H1 (cell line): Measurements from ENCODE around the gene HIVEP2. TPM values are rescaled to one million over a fixed set of nuclear protein-coding genes. Genes with fewer than 3 reads are reported as not detected.

Source experiments
- CTCF ChIA-PET: fragments of 300-600 bp; sonication (Branson Sonifier 250); formaldehyde crosslinking; loops from one replicate; lab custom pipeline; 2021; ENCODE audit not compliant: partially characterized antibody; lab: Charles Lee
- POLR2A ChIA-PET: fragments of 300-600 bp; sonication (Branson Sonifier 250); formaldehyde crosslinking; loops from one replicate; lab custom pipeline; 2021; ENCODE audit warnings: inconsistent platforms; ENCODE audit not compliant: partially characterized antibody; lab: Charles Lee
- DNase-seq, 2 experiments: peaks; one replicate each; pipeline versions ENCODE4 v3.0.0 to v3.0.0-alpha.2; 2010 to 2022; ENCODE audit warnings: low spot score in 2 of 2, low read depth in 1 of 2, mixed read lengths in 1 of 2
- FAIRE-seq: peaks from 2 replicates; lab custom pipeline; 2011; peaks lifted over from hg19 to GRCh38; lab: Jason Lieb, UNC
- H2AFZ ChIP-seq: 2 replicates; pipeline ENCODE4 v1.8.1; 2012; ENCODE audit warnings: low read length, inconsistent platforms
- H2AK5ac ChIP-seq: 2 replicates; pipeline ENCODE4 v1.6.1; 2013; ENCODE audit warnings: low read depth, low read length
- H2BK120ac ChIP-seq: replicated peaks from 2 replicates; pipeline ENCODE3; 2013; ENCODE audit warnings: low read depth, low read length, inconsistent platforms
- H2BK12ac ChIP-seq: 2 replicates; pipeline ENCODE4 v1.6.1; 2013; ENCODE audit warnings: low read depth, low read length
- H2BK15ac ChIP-seq: 2 replicates; pipeline ENCODE4 v1.6.1; 2013; ENCODE audit warnings: low read length
- H2BK20ac ChIP-seq: 2 replicates; pipeline ENCODE4 v1.6.1; 2013; ENCODE audit warnings: low read length
- H2BK5ac ChIP-seq: 2 replicates; pipeline ENCODE4 v1.6.1; 2013; ENCODE audit warnings: low read depth, low read length
- H3K14ac ChIP-seq: 2 replicates; pipeline ENCODE4 v1.6.1; 2013; ENCODE audit warnings: inconsistent platforms; ENCODE audit not compliant: insufficient read length
- H3K18ac ChIP-seq: 2 replicates; pipeline ENCODE4 v1.6.1; 2013; ENCODE audit warnings: low read length; ENCODE audit errors: extremely low read depth
- H3K23ac ChIP-seq: 2 replicates; pipeline ENCODE4 v1.6.1; 2013; ENCODE audit warnings: inconsistent platforms; ENCODE audit not compliant: insufficient read length
- H3K23me2 ChIP-seq: 2 replicates; pipeline ENCODE4 v1.6.1; 2013; ENCODE audit warnings: low read depth, low read length
- H3K27ac ChIP-seq: 2 replicates; pipeline ENCODE4 v1.6.1; 2011; ENCODE audit warnings: low read depth, low read length, inconsistent platforms
- H3K27me3 ChIP-seq, 4 experiments: replicated peaks in 1 of 4; 1 replicate in 1 of 4; 2 replicates in 3 of 4; pipeline versions ENCODE4 v1.6.1 to v1.8.1; 2011 to 2013; ENCODE audit warnings: low read length in 3 of 4, mild to moderate bottlenecking in 3 of 4, inconsistent platforms in 2 of 4, mixed read lengths in 2 of 4, moderate library complexity in 1 of 4; ENCODE audit not compliant: control insufficient read depth in 3 of 4, insufficient read depth in 3 of 4; ENCODE audit errors: extremely low read depth in 1 of 4
- H3K36me3 ChIP-seq, 4 experiments: 2 replicates each; pipeline versions ENCODE4 v1.6.1 to v1.8.1; 2011 to 2013; ENCODE audit warnings: mild to moderate bottlenecking in 4 of 4, low read length in 3 of 4, moderate library complexity in 2 of 4, control low read depth in 1 of 4, inconsistent platforms in 1 of 4; ENCODE audit not compliant: insufficient read depth in 4 of 4, control insufficient read depth in 2 of 4
- H3K4ac ChIP-seq: replicated peaks from 2 replicates; pipeline ENCODE3; 2013; ENCODE audit warnings: low read length, low read depth, mixed read lengths, inconsistent platforms; ENCODE audit not compliant: insufficient read length
- H3K4me1 ChIP-seq, 4 experiments: replicated peaks in 1 of 4; 1 replicate in 1 of 4; 2 replicates in 3 of 4; pipeline versions ENCODE4 v1.6.1 to v1.8.1; 2011 to 2013; ENCODE audit warnings: low read length in 3 of 4, inconsistent platforms in 2 of 4, mixed read lengths in 1 of 4; ENCODE audit not compliant: insufficient read depth in 4 of 4, control insufficient read depth in 3 of 4
- H3K4me2 ChIP-seq, 2 experiments: 2 replicates each; pipeline versions ENCODE4 v1.6.1 to v1.8.1; 2011 to 2013; ENCODE audit warnings: low read depth in 2 of 2, low read length in 2 of 2, control low read depth in 1 of 2, inconsistent platforms in 1 of 2, mild to moderate bottlenecking in 1 of 2; ENCODE audit not compliant: insufficient read depth in 1 of 2
- H3K4me3 ChIP-seq, 4 experiments: fragments of 200-600, 300-600 bp in 1 of 4; sonication (generic), shearing (Covaris generic), sonication (Bioruptor Twin) in 1 of 4; 2 replicates each; pipeline versions ENCODE4 v1.5.1 to v1.8.1; 2011 to 2016; ENCODE audit warnings: low read length in 4 of 4, low read depth in 3 of 4, control low read depth in 2 of 4, inconsistent platforms in 2 of 4, mild to moderate bottlenecking in 2 of 4, mixed read lengths in 1 of 4, moderate library complexity in 1 of 4; ENCODE audit not compliant: insufficient read depth in 2 of 4; ENCODE audit errors: extremely low read depth in 1 of 4
- H3K56ac ChIP-seq: replicated peaks from 2 replicates; pipeline ENCODE3; 2013; ENCODE audit warnings: low read depth, mild to moderate bottlenecking, mixed read lengths, low read length, inconsistent platforms; ENCODE audit not compliant: insufficient read length
- H3K79me1 ChIP-seq: 2 replicates; pipeline ENCODE4 v1.6.1; 2013; ENCODE audit warnings: low read depth, low read length, control low read depth
- H3K79me2 ChIP-seq, 2 experiments: 2 replicates each; pipeline versions ENCODE4 v1.6.1 to v1.8.1; 2012 to 2013; ENCODE audit warnings: low read length in 2 of 2, mild to moderate bottlenecking in 2 of 2, inconsistent platforms in 1 of 2; ENCODE audit not compliant: insufficient read depth in 2 of 2, control insufficient read depth in 1 of 2
- H3K9ac ChIP-seq, 4 experiments: replicated peaks in 1 of 4; 1 replicate in 1 of 4; 2 replicates in 3 of 4; pipeline versions ENCODE4 v1.6.1 to v1.8.1; 2011 to 2013; ENCODE audit warnings: low read depth in 3 of 4, low read length in 3 of 4, control low read depth in 2 of 4, mild to moderate bottlenecking in 2 of 4, moderate library complexity in 2 of 4, inconsistent platforms in 1 of 4; ENCODE audit errors: extremely low read depth in 1 of 4
- H3K9me3 ChIP-seq, 2 experiments: 2 replicates each; pipeline versions ENCODE4 v1.6.1 to v1.8.1; 2012 to 2013; ENCODE audit warnings: mild to moderate bottlenecking in 2 of 2, moderate library complexity in 2 of 2, control low read depth in 1 of 2, inconsistent platforms in 1 of 2, low read depth in 1 of 2, low read length in 1 of 2, mixed read lengths in 1 of 2; ENCODE audit not compliant: insufficient read depth in 2 of 2
- H4K20me1 ChIP-seq, 2 experiments: replicated peaks in 1 of 2; 2 replicates each; pipeline versions ENCODE3 to v1.8.1; 2011 to 2013; ENCODE audit warnings: inconsistent platforms in 2 of 2, low read length in 2 of 2, mild to moderate bottlenecking in 1 of 2; ENCODE audit not compliant: insufficient read depth in 2 of 2, control insufficient read depth in 1 of 2
- H4K5ac ChIP-seq: 2 replicates; pipeline ENCODE4 v1.6.1; 2013; ENCODE audit warnings: low read length, low read depth, mixed read lengths, inconsistent platforms; ENCODE audit not compliant: insufficient read length
- H4K8ac ChIP-seq: 2 replicates; pipeline ENCODE4 v1.8.0; 2013; ENCODE audit warnings: mild to moderate bottlenecking, moderate library complexity, low read length, inconsistent platforms; ENCODE audit not compliant: insufficient read depth; ENCODE audit errors: extremely low read depth
- H4K91ac ChIP-seq: replicated peaks from 2 replicates; pipeline ENCODE3; 2013; ENCODE audit warnings: low read length, mixed read lengths, inconsistent platforms; ENCODE audit not compliant: insufficient read length
- ASH2L ChIP-seq: fragments of 200-600, 300-600 bp; sonication (generic); IDR thresholded peaks from one replicate; pipeline ENCODE4 v1.7.1; 2017; ENCODE audit warnings: low read length
- POU5F1 ChIP-seq: IDR thresholded peaks from 2 replicates; pipeline ENCODE4 v1.6.1; 2011; ENCODE audit warnings: low read depth, mild to moderate bottlenecking, low read length, moderate library complexity
- WGBS, 2 experiments: shearing (Covaris generic) in 1 of 2; methylation state at CpG; one replicate each; pipeline versions ENCODE4 v1.1.6 to v1.1.7; 2013 to 2015; ENCODE audit warnings: low lambda C conversion rate in 2 of 2, mixed read lengths in 2 of 2, inconsistent platforms in 1 of 2, low coverage in 1 of 2, missing lambda C conversion rate in 1 of 2; ENCODE audit not compliant: insufficient replicate concordance in 2 of 2, insufficient coverage in 1 of 2, insufficient read length in 1 of 2; ENCODE audit errors: extremely low coverage in 1 of 2, missing lambda C conversion rate in 1 of 2; 5-methylcytosine and 5-hydroxymethylcytosine counted together
- polyA plus RNA-seq, 7 experiments: library from polyadenylated mRNA; depleted of rRNA in 3 of 7; stranded (reverse) in 5 of 7; unstranded in 2 of 7; fragments of >200 nt in 5 of 7; fragments of 200-250 nt in 2 of 7; gene quantifications; 1 replicate in 5 of 7; 2 replicates in 1 of 7; 4 replicates in 1 of 7; pipeline versions ENCODE4 v1.2.1 to v1.2.3, GENCODE V29; 2011 to 2013; ENCODE audit warnings: missing spikeins in 2 of 7, mixed read lengths in 2 of 7
- total RNA-seq: library from RNA; stranded (reverse); fragmentation: NEBNext Ultra II Directional; extraction: Animal tissue kit (Norgen Biotek cat#: 25700); gene quantifications from 2 replicates; pipeline ENCODE4 v1.2.1, GENCODE V29; 2021

HIVEP2 gene
- total and polyA plus RNA-seq, 2 of the 8 experiments (the other 6 are each of a cell fraction or from before 2014, with no cell fraction given): 2.2 to 6.1 TPM

DNA sequence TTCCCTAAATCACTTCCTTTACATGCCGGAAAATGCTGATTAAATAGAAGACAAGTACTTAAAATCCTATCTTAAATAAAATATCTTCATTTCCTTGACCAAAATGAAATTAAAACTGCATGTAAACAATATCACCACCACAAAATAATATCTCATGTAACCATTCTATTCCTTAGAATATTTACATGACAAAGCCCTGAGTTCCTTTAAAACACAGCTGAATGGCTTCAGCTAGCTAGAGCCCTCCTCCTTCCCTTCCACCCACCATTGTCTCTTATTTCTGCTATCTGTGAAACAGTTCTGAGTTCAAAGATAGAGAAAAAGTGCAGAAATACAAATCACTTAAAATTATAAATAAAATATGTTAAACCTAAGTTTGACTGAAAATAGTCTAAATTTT is 103.1 kb downstream of the HIVEP2 start:
- no peaks in the 10 kb centered on the region for H3K23me2 ChIP-seq
- no peaks in the 10 kb centered on the region for H4K20me1 ChIP-seq
- no peak overlapping the region for H3K56ac ChIP-seq
- no peak overlapping the region for H3K23ac ChIP-seq
- H2BK20ac ChIP-seq: no peak overlapping the region
- H3K4ac ChIP-seq: no peak overlapping the region
- no peak overlapping the region for H2BK15ac ChIP-seq
- H2AFZ ChIP-seq: no peak overlapping the region
- no peak overlapping the region for H3K14ac ChIP-seq
- H3K27me3 ChIP-seq: no peaks in the 10 kb centered on the region
- no peak overlapping the region for H4K91ac ChIP-seq
- peaks cover 3 to 15% (median 12%) of the 10 kb centered on the region in 4 experiments for H3K4me1 ChIP-seq
- H3K4me3 ChIP-seq: no peak overlapping the region
- H3K36me3 ChIP-seq: no peaks in the 10 kb centered on the region; a peak in 1 of 8 replicates
- no peak overlapping the region for H3K9ac ChIP-seq
- H2BK12ac ChIP-seq: no peak overlapping the region
- H3K9me3 ChIP-seq: no peaks in the 10 kb centered on the region
- WGBS, 2 experiments: 87% methylated on average over 1 of the region's 1 CpG; no CpG with 5 or more reads in 1 of the 2 experiments
- H3K79me2 ChIP-seq: peaks cover 0 to 6% of the 10 kb centered on the region in 2 experiments; a peak in 1 of 4 replicates
- no peak overlapping the region for H2BK5ac ChIP-seq
- no peak for DNase-seq
- no peak overlapping the region for H2BK120ac ChIP-seq
- TF ChIP-seq ASH2L (no peak), POU5F1 (0 out of 2 replicates have a peak, but pooled peaks have one; percentile 4)
- POLR2A ChIA-PET: interaction anchor here (1.5 to 1.8 kb wide), 2 partner anchors 11 to 24 kb away, joined by 4 to 5 read pairs; no protein-coding TSS in a partner anchor
- CTCF ChIA-PET: interaction anchor here (1.6 to 1.8 kb wide), 2 partner anchors 35 to 41 kb away, joined by 4 read pairs; no protein-coding TSS in a partner anchor
- no peak overlapping the region for H3K4me2 ChIP-seq
- H3K27ac ChIP-seq: no peak overlapping the region
- FAIRE-seq: peak; percentile 28
- H3K79me1 ChIP-seq: no peaks in the 10 kb centered on the region; the same call in 1 of the 2 replicates
- no peak overlapping the region for H2AK5ac ChIP-seq
- H4K8ac ChIP-seq: no peak overlapping the region
- no peak overlapping the region for H4K5ac ChIP-seq
- H3K18ac ChIP-seq: no peak overlapping the region
